IMR-90 (cell line): ENCODE results near the gene C4B.

ENCODE experiments used
- BHLHE40 ChIP-seq: fragments of 150-350 bp; IDR thresholded peaks from 2 replicates; pipeline ENCODE4 v1.6.1; 2016; ENCODE audit warnings: mild to moderate bottlenecking, low read depth, low read length
- CEBPB ChIP-seq: IDR thresholded peaks from 2 replicates; pipeline ENCODE4 v1.6.1; 2012; ENCODE audit warnings: low read depth, low read length, improper control_type of control experiment
- CTCF ChIP-seq: conservative IDR thresholded peaks from 2 replicates; pipeline ENCODE4 v1.5.1; 2012; ENCODE audit warnings: mild to moderate bottlenecking, low read depth, low read length, improper control_type of control experiment
- ELK1 ChIP-seq: fragments of 150-350 bp; IDR thresholded peaks from 2 replicates; pipeline ENCODE4 v1.6.1; 2016; ENCODE audit warnings: low read depth, mild to moderate bottlenecking, low read length, moderate library complexity, borderline replicate concordance
- MXI1 ChIP-seq: IDR thresholded peaks from 2 replicates; pipeline ENCODE4 v1.6.1; 2012; ENCODE audit warnings: low read depth, mild to moderate bottlenecking, low read length, moderate library complexity, borderline replicate concordance
- NFE2L2 ChIP-seq: fragments of 150-350 bp; IDR thresholded peaks from 2 replicates; pipeline ENCODE4 v1.6.1; 2016; ENCODE audit warnings: low read depth, mild to moderate bottlenecking, low read length
- POLR2A ChIP-seq: IDR thresholded peaks from 2 replicates; pipeline ENCODE4 v1.6.1; 2012; ENCODE audit warnings: mild to moderate bottlenecking, low read depth, low read length
- RFX5 ChIP-seq: IDR thresholded peaks from 2 replicates; pipeline ENCODE4 v1.8.0; 2012; ENCODE audit warnings: low read depth, mild to moderate bottlenecking, low read length, moderate library complexity
- USF2 ChIP-seq: fragments of 150-350 bp; IDR thresholded peaks from 2 replicates; pipeline ENCODE4 v1.6.1; 2017; ENCODE audit warnings: mild to moderate bottlenecking, antibody characterized with exemption, low read length, low read depth

GRCh38 chr6:31977816-31978431, 36.7 kb upstream of the C4B start:
- TF ChIP-seq RFX5 (no peak), ELK1 (no peak), POLR2A (no peak), CTCF (no peak), MXI1 (no peak), NFE2L2 (no peak), BHLHE40 (no peak), CEBPB (no peak), USF2 (no peak)
